Ovary (tissue), 3 donors: ENCODE results near the gene IBA57.

Source experiments
- CTCF ChIP-seq, 3 donors: fragments of 450-650 bp in 2 of 3; fragments of 200-600 bp in 1 of 3; IDR thresholded peaks; one replicate each; pipeline versions ENCODE4 v1.5.1 to v1.8.0; 2016 to 2022; ENCODE audit warnings: antibody characterized with exemption in 3 of 3, mild to moderate bottlenecking in 1 of 3
- EP300 ChIP-seq: sonication (generic); formaldehyde crosslinking; IDR thresholded peaks from one replicate; pipeline ENCODE4 v1.6.1; 2017; ENCODE audit warnings: antibody characterized with exemption
- POLR2A ChIP-seq: fragments of 450-650 bp; IDR thresholded peaks from one replicate; pipeline ENCODE4 v1.6.1; 2017; ENCODE audit warnings: antibody characterized with exemption, mild to moderate bottlenecking, moderate library complexity
- donor health status: DM: no; HTN: no; CAD: no.

DNA sequence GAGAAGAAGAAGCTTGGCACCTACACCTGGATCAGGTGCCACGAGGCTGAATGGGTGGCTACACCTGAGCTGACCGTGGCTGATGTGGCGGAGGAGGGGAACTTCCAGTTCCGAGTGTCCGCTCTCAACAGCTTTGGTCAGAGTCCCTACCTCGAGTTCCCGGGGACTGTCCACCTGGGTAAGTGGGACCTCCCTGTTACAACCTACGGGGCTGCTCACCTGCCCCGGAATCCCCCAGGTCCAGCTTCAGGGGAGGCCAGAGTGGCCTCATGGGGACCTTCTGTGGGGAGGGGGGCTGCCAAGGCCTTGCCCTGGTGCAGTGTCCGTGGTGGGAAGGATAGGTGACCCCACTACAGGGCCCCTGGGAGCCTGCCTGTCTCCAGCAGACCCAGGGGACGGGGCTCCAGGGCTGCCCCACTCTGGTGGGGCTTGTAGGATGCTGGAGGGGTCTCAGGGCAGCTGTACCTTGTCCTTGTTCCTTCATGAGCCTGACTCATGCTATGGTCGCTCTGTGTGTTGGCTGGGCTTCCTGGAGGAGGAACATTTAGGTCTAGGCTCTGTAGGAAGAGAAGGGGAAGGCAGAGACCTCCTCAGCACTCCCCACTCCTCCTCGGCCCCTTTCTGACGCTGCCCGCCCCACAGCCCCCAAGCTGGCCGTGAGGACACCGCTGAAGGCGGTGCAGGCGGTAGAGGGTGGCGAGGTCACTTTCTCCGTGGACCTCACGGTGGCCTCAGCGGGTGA is 49.5 kb downstream of the IBA57 start:
- no peak for TF ChIP-seq CTCF (IDR thresholded peaks at IDR 0.05)
- TF ChIP-seq POLR2A: no peak
- no peak for TF ChIP-seq EP300
